Activated T-cell treated with anti-CD3 and anti-CD28 coated beads, Interleukin-2, amount 50 U/mL, for 1 hour (primary cell): ENCODE results near the gene RNFT2.
A peak's percentile ranks its signal among the peaks of the same experiment; 100 is the strongest.
"Not testable (repeated sequence)": the region's sequence is repeated elsewhere in the genome, so short reads cannot be mapped to it uniquely, and the experiment has no call there.

Experiments used
- DNase-seq: peaks from one replicate; pipeline ENCODE4 v3.0.0-alpha.2; 2020

RNFT2 gene

DNA sequence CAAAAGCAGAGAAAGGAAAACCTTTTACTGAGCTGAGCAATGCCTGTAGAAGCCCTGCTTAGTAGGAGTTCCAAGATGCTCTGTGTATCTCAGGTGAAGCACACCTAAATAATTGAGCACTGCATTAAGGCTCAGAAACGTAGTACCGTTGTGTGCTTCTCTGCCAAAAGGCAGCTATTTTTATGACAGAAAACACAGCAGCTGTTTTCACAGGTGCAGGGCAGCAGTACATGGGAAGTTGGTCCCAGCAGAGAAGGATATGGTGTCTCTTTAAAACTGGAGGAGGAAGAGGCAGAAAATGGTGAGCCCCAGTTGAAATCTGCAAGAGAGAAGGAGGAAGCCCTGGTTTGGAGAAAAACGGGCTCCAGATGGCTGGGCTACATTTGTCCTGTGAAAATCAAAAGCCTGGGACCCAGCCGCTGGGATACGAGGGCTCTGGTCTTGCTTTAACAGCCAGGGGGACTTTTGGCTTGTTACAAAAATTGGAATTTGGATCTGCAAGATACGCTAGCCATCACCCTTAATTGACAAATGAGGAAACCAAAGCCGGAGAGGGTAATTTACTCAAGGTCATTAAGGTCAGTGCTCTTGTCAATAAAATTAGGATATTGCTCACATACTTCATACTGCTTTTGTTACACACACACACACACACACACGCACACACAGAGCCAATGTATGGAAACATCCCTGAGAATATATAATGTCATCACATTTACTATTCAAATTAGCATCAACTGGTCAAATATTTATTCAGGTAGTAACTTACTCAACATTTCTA is 27.6 kb upstream of the RNFT2 start:
- DNase-seq: no peak

DNA sequence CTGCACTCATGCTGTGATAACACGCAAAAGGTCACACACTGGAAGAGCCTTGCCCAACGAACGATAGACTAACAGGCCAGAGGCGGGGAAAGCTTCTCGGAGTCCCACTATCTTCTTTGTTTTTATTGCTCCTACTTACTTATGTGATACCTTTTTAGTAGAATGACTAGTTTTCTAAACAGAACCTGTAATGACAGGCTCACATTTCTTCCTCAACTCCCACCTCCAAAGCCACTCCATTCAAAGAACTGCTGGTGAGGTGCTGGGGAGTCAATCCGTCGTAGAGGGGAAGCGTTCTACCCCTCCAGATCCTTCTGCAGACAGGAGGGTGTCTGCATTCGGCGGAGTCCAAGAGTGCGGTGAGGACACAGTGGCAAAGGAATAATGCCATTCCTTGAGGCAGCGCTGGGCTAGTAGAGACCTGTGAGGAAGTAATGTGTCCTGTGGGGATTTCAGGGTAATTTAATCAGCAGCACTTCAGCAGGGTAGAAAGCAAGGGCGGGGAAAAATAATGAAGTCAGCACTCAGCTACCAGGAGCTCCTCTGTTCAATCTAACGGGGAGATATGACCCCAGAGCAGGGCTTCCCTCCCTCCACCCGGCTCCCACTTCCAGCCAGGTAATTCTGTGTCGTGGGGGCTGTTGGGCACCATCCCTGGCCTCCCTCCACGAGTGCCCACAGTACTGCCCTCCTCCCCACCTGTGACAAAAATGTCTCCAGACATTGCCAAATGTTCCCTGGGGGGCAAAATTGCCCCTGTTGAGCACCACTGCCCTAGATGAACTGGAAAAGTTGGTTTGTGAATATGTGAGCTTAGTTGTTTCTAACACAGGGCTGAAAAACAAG is 25.4 kb upstream of the RNFT2 start:
- no peak for DNase-seq

DNA sequence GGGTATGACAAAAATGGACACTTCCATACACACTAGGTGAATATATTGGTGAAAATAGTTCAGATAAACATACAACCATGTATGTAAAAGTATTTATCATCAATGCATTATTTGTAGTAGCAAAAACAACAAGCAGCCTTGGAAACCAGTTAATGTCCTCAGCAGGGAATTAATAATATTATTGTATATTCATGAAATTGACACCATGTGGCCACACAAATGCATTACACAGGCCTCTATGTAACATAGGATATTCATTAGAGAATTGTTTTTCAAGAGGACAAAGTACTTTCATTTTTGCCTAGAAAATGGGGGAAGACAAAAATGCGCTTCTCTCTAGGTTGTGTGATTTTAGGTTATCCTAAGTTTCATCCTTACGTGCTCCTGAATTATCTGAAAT is 24.6 kb upstream of the RNFT2 start:
- DNase-seq: no peak

GRCh38 chr12:116714175-116714574 is 23.9 kb upstream of the RNFT2 start:
- DNase-seq: no peak

DNA sequence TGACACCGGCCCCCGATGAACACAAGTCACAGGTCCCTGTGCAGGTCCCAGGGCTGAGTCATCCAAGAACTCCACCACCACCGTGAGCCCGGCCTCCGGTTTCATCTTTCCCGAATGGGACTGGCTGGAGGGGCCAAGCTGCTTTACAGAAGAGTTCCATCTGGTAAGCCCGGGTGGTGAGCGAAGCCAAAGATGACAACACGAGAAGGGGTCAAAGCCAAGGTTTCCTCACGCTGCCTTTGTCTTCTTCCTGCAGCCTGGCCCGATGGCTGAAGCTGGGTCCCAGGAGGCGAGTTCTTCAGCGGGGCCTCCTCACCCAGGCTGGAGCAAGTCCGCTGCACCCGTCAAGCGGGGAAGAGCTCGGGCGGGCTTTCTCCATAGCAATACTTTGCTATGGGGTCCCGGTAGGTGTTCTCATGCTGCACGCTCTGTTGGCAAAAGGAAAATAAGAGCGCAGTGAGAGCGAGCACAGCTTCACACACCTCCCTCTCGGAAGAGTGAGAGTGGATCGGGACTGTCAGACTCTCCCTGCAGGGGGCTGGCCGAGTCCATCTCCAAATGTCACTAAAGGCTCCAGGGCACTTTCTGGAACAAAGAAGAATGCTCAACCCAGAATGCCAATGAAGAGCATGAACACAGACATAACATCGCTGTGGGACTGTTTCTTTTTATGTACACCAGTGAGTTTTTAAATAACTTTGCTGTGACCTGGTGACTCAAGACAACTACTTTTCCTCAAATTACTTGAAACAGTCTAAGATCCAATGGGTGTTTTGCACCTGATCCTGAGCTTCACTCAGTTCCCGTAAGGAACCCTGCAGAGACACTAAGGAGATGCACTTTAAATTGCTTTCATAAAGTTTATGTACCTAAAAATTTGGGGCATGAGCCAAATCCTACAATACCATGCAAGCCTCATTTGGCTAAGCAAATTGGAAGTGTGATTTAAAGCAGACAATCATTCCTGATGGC is 20.4 kb upstream of the RNFT2 start:
- no peak for DNase-seq

DNA sequence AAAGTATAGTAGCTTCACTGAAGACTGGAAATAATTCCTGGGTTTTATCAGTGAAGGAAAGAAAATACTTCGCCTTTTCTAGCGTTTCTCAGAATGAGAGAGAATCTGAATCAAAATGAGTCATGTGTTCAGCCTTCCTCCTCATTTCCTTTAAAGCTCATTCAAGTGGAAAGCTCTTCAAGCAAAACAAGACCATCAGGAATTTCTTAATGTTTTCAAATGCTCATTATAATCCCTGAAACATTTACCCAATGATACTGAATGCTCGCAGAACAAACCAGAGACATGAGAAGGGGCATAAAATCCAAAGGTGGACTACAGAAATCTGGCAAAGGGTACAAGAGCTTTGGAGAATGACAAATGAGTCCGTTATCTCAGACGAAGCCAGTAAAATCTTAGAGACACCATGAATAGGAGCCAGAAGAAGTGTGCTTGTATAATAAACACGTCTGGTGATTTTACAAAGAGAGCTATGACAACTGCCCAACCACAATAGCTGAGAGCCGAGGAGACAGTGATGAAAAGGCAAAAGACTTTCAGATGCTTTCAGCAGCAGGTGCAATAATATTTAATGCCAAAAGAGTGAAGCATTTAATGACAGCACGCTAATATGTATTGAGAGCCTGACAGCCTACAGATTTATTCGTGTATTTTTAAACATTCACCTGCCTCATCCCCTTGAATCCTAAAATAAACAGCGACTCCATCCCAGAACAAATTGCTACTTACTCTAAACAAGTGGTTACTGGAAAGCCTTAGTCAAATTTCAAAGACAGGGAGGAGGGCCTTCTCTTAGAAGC is 19.3 kb upstream of the RNFT2 start:
- DNase-seq: no peak

DNA sequence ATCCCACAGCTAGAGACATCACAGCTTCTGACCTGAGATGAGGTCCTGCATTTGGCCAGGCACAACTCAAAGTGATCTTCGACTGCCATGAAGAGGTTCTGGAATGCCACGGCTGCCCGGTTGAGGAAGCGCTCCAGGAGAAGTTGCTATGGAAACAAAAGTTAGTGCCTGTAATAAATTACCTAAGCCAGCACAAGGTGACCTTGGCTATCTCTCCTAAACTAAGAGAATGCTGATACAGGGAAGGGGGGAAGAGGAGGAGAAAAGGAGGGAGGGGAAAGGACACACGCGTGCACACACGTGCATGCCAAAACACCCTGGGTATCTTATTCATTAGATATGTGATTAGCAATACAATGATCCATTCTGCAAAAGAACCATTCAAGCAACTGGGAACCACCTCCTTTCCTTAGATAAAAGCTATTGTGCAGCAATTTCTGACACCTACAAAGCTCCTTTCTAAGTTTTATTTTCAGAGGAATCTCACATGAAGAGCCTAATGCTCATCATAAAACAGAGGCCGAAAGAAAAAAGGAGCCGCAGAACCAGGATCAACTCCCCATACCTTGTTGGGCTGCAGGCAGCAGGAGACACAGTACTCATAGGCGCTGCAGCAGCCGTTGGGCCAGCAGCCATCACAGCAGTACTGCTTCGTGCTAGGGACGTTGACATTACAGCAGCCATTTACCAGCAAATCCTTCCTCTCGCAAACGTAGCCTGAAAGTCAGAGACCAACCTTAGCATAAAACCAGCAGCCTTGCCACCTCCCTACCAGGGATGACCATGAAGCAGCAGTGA is 18.2 kb upstream of the RNFT2 start:
- DNase-seq: no peak

DNA sequence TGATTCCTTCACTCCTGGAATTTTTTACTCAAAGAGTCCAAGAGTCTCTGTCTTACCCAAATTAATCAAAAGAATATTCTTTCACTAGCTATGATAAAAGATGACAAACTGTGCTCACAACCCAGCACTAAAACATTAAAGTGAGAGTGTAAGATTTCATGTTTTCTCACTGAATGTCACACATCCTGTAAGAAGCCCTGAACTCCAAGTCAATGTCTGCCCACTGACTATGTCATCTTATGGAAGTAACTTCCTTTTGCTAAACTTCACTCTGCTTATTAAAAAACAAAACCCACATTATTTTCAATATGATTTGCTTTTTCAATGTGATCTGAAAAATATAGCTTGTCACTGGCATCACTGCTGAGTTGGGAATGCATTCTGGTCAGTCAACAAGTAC is 15.9 kb upstream of the RNFT2 start:
- DNase-seq: no peak

DNA sequence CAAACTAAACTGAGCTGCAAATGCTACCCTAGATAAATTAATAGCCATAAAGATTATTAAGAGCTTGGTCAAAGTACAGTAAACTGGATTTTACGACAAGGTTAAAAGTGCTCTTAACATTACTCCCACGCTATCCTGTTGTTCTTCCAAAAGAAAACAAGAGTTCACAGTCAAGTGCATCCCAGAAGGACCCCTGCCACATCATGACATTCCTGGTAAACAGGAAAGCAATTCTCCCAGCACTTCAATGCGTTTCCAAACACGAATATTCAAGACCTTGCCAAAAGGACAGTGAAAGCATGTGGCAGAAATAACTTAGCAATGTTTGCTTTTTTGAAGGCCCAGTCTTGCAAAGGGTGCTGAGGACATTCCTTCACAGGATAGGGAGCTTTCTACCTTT is 11.4 kb upstream of the RNFT2 start:
- no peak for DNase-seq

DNA sequence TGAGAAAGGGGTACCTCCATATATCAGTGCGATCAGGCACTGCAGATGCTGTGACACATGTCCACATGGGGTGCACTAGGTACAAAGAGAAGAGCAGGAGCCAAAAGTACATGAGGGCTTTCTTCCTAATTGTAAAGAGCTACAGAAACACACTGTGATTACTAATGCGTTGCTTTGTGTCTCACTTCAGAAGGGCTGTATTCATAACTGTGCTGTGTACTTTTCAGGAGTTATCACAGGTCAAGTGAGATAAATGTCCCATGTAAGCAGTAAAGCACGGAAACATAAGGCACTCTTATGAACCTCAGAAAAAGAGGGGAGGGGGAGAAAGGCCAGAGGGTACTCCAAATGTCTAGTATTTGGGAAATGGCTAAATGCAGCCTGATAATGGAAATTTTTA is 10.9 kb upstream of the RNFT2 start:
- no peak for DNase-seq

DNA sequence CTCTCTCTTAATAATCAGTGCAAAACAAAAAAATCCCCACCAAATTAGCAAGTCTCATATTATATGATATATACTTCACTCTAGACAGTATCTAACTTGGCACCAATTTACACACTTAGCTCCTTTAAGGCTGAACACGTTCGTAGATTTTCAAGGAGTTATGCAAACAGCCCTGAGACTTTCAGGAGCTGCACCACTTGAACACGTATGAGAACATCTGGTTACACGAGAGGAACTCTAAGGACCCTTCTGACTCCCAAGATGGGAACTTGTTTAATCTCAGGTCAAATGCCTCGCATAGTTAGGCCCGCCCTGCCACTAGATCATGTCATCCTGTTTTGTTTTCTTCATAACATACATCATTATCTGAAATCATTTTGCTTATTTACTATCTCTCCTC is 10.2 kb upstream of the RNFT2 start:
- DNase-seq: no peak

GRCh38 chr12:116731801-116732200 is 6.3 kb upstream of the RNFT2 start:
- DNase-seq: no peak

DNA sequence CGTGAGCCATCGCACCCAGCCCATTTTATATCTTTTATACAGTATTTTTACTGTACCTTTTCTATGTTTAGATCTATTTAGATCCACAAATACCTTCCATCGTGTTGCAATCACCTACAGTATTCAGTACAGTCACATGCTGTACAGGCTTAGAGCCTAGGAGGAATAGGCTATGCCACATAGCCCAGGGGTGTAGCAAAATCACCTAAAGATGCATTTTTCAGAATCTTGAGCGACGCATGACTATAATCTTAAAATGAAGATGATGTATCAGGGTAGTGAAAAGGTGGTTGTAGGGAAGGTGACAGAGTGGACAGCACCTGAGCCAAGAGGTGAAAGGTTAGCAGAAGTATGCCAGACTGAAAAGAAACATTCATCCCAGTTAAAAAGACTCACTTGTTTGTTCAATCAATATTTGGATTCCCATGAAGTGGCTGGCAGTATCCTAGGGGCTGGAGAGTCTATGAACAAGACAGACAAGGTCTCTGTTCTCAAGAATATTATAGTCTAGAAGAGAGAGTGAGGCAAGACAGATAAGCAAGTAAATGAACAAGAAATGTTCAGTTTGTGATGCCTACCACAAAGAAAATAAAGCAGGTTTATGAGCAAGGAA is 3.9 kb upstream of the RNFT2 start:
- DNase-seq: no peak

DNA sequence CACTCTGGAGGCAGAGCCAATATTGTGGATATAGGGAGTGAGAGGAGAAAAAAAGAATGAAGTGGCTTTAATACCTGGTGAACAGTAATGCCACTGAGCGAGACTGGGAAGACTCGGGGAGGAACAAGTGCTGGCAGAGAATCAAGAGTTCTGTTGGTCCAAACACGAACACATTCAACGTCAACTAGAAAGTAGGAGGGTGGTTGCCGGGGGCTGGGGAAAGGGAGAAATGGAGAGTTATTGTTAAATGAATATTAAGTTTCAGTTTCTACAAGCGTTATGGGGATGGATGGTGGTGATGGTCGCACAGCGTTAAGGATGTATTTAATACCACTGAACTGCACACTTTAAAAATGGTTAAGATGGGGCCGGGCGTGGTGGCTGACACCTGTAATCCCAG is 3.0 kb upstream of the RNFT2 start:
- no peak for DNase-seq

DNA sequence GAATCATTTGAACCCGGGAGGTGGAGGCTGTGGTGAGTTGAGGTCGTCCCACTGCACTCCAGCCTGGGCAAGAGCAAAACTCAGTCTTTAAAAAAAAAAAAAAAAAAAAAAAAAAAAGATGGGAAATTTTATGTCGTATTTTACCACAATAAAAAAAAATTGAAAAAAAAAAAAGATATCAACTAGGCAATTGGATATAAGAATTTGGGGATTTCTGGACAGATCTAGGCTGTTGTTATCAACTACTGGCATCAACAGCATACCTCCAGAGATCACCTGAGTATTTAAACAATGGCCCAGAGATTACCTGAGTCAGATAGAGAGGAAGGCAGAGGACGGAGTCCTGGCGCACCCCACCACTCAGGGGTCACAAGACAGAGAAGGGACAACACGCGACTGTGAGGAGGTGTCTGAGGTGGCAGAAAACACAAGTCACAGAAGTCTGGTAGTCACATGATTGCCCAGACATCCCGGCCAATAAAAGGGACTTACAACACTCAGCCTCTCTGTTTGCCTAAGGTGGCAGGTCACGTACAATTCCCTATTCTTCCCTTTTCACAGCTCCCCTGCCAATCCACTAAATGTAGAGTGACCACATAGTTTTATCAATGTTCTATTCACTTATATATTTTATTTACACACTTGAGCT is 2.0 kb upstream of the RNFT2 start:
- no peak for DNase-seq

DNA sequence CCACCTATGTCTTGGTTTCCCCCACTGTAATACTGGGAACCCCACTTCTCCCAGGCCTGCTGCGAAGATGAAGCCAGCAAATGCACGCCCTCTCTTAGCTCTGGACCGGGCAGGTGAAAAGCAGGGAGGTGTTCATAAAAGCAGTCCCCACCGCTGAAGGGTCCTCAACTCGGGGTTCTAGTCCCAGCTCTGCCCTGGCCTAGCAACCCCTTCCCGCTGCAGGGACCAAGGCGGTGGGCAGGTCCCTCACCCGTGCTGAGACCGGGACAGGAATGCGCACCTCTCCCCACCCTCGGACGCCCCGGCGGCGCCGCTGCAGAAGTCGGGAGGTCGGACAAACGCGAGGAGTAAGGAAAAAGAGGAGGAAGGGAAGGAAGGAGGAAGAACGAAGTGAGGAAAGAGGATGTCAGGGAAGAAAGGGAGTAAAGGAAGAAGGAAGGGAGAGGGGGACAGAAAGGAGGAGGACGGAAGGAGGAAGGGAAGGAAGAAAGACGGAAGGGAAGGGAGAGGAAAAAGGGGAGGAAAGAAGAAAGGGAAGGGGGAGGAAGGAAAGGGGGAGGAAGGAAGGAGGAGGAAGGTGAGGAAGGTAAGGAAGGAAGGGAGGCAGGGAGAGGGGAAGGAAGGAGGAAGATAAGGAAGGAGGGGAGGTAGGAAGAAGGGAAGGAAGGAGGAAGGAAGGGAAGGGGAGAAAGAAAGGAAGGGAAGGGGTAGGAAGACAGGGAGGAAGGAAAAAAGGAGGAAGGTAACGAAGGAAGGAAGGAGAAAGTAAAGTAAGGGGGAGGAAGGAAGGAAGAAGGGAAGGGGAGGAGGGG is 947 bp upstream of the RNFT2 start:
- DNase-seq: peak; percentile 23

DNA sequence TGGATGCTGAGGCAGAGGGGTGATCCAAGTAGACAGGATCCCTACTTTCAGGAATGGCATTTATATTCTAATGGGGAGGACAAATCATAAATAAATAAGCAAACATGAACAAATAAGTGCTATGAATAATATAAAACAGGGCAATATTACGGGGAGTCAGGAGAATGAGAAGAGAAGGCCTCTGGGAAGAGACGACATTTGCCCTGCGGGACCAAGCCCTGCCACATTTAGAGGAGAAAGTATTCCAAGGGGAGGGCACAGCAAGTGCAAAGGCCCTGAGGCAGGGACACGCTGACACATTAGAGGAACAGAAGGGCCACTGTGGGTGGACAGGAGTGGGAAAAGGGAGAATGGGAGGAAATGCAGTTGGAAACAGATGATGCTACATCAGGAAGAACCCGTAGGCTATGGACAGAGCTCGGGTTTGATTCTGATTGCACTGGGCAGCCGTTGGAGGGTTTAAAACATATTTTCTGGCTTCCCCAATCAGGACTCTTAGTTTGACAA is 1.3 kb downstream of the RNFT2 start:
- no peak for DNase-seq

DNA sequence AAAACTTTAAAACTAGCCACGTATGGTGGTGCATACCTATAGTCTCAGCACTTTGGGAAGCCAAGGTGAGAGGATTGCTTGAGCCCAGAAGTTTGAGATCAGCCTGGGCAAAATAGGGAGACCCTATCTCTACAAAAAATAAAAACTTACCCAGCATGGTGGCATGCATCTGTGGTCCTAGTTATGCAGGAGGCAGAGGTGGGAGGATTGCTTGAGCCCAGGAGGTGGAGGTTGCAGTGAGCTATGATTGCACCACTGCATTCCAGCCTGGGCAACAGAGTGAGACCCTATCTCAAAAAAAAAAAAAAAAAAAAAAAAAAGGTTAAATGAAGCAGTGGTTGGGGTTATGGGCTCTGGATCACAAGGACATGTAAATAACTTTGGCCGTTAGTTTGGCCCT is 4.7 kb downstream of the RNFT2 start:
- not testable (repeated sequence) for DNase-seq

GRCh38 chr12:116744766-116745165 is 6.7 kb downstream of the RNFT2 start:
- no peak for DNase-seq
